HG03139 (cell line): ENCODE data around the gene TTYH2.

Experiments
- ATAC-seq: cut with Tn5 transposase; IDR thresholded peaks from one replicate; pipeline ENCODE4 v1.9.1; 2021; ENCODE audit not compliant: unreplicated experiment

Gene TTYH2

GRCh38 chr17:74234486-74234885 lies 21.1 kb downstream of the TTYH2 start:
- ATAC-seq, result no peak

GRCh38 chr17:74235040-74235581 lies 21.7 kb downstream of the TTYH2 start:
- no peak for ATAC-seq

DNA sequence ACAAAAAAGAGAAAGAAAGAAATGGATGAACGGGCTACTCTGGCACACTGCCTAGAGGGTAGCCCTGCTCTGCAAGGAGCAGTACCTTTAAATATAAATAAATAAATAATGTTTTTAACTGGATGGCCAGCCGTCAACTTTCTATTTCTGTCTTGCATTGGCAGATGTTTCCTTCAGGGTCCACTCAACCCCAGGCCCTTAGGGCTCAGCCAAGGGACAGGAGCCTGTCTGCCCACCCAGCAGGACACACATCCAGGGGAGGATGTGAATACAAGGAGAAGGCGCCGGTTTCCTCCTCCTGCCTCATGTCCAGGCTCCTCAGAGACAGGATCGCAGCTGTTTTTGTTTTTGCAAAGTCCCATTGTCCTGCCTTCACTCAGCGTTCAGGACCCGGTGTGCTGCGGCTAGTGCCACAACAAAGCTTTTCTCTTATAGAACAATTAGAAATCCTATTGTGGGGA lies 22.6 kb downstream of the TTYH2 start:
- ATAC-seq, result no peak

DNA sequence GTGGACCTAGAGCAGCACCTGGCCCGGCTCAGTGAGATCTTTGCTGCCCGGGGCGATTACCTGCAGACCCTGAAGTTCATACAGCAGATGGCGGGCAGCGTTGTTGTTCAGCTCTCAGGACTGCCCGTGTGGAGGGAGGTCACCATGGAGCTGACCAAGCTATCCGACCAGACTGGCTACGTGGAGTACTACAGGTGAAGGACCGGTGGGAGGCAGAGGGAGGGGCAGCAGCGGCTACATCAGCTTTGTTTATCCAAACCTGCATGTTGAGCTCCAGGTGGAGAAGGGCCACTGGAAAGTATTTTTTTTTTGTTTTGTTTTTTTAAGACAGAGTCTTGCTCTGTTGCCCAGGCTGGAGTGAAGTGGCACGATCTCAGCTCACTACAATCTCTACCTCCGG lies 23.9 kb downstream of the TTYH2 start:
- ATAC-seq, result no peak

DNA sequence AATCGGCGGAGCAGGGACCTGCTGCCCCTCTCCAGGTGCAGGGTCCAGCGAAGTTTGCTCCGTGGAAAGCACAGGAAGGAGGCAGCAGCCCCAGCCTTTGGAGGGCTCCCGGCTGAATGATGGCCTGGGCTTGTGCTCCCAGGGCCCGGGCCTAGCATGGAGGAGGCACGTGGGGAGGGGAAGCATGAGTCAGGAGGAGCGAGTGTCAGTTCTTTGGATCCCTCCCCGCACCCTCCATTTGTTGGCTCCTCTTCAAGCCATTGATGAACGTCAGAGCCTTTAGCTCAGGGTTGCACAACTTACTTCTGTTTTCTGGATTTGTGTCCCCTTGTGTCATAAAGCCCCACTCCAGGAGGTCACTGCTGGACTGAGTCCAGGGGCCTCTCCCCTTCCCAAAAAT lies 25.8 kb downstream of the TTYH2 start:
- ATAC-seq, result no peak

DNA sequence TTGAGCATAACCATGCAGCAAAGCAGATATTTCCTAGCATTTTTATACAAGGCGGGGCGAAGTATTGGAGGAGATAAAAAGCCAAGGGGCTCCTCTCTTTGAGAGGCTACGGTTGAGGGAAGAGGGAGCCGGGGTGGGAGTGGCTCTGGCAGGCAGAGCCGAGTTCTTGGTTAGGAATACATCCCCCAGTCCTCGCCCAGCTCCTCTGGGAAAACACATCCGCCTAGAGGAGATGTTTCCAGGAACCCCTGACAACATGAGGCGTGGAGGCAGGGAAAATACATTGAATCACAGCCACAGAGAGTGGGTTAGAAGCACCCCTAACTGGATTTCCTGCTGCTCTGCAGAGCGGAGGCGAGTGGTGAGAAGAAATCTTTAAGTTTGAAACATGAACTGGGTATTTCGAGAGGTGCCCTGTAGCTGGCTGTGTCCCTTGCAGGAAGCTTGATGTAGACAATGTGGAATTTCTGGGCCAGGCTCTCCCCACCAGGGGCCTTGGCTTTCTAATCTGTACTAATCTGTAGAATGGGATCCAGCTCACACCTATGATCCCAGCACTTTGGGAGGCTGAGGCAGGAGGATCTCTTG lies 27.3 kb downstream of the TTYH2 start:
- no peak for ATAC-seq

GRCh38 chr17:74241431-74241830 lies 28.1 kb downstream of the TTYH2 start:
- no peak for ATAC-seq

DNA sequence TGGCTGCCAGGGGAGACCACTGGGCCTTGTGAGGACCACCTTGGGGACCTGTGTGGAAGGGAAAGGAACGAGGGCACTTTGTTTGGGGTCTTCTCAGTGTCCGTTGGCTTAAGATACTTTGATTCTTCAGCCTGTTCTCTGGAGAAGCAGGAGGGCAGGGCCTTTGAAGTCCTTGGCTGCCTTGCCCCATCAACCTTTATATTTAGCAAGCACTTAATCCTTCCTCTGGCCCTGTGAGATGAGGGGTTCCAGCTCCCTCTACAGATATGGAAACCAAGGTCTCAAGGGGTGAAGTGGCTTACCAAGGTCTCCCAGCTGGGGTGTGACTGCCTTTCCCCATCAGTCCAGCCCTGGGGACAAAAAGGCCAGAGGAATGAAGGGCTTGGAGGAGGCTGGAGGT lies 28.5 kb downstream of the TTYH2 start:
- no peak for ATAC-seq

DNA sequence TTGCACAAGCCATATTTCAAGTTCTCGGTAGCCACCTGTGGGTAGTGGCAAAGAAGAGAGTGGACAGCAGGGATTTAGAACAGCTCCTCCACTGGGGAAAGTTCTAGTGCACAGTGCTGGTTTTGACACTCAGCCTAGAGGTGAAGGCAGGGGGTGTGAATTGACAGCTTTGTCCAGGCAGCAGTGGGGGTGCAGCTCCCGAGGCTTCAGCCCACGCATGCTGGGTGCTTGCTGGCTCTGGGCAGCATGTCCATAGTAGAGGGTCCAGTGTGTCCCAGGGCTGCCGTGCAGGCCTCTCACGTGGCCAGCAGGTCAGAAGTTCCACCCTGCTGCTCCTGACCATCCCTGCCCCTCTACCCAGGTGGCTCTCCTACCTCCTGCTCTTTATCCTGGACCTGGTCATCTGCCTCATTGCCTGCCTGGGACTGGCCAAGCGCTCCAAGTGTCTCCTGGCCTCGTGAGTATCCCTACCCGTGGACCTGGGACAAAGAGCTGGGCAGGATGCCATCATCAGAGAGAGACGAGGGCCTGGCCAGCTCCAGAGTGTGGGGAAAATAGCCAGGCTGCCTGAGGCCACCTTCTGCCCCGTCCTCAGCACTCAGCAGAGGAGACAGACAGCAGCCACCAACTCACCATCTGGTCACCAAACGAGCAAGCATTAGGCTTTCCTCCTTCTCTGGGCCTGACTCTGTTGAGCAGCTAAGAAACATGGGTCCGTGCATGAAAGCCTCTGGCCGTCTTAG lies 29.8 kb downstream of the TTYH2 start:
- no peak for ATAC-seq

DNA sequence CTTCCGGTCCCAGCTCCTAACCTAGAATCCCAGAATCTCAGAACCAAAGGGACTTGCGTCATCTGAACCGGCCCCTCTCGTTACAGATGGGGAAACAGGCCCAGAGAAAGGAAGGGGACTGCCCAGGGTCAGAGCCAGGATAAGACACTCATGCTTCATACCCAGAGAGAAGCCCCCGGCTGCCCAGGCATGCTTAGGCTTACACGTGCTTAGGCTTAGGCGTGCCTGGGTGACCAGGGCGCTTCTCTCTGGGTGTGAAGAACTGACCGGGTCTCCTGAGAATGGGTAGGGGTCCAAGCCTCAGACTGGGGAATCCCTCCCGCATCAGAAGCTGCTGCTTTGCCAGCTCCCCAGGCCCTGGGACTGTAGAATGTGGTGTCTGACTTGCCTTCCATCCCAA lies 30.8 kb downstream of the TTYH2 start:
- ATAC-seq, result no peak

DNA sequence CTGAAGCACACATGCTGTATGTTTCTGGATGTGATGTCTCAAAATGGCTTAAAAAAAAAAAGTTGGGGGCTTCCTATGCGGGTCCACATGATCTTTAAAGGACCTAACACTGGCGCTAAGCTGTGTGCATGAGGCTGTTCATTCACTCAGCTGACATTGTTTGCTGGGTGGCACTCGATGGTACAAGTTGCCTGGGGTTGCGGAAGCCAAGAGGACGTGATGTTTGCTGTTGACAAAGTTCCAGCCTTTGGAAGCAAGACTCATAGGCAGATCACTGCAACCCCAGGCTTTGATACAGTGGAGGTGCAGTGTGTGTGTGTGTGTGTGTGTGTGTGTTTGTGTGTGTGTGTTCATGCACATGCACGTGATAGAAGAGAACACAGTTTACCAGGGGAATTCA lies 31.2 kb downstream of the TTYH2 start:
- ATAC-seq, result no peak

DNA sequence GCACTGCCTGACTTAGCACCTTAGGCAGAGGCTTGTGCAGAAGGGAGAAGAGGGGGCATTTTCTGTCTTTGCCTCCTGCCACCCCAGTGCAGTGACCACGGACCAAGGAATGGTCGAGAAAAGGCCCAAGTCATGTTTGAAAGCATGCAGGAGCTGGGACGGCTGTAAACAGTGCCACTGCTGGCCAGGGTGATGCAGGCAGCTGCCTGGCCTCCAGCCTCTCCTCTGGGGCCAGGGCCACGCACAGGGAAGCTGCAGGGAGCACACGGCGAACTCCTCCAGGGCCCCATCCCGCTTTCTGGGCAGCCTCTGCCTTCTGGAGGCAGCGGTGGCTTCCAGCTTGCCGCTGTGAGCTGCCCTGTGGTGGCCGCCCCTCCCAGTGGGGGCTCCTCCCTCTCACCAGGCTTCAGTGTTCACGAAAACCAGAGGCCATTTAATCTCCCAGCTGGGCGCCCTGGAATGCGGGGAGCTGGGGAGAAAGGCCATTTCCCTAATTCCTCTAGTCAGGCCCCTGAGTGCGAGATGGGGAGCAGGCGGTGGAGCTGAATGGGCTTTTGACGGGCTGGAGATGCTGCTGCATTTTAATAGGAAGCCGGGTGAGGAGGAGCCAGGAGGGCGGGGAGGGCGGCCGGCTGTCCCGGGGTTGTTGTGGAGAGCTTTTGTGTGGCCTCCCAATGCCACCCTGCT lies 31.9 kb downstream of the TTYH2 start:
- ATAC-seq, result no peak

GRCh38 chr17:74245871-74246270 lies 32.5 kb downstream of the TTYH2 start:
- no peak for ATAC-seq

- no peak for ATAC-seq
These were observed 36.4 kb downstream of the TTYH2 start for GRCh38 chr17:74249590-74250270.

DNA sequence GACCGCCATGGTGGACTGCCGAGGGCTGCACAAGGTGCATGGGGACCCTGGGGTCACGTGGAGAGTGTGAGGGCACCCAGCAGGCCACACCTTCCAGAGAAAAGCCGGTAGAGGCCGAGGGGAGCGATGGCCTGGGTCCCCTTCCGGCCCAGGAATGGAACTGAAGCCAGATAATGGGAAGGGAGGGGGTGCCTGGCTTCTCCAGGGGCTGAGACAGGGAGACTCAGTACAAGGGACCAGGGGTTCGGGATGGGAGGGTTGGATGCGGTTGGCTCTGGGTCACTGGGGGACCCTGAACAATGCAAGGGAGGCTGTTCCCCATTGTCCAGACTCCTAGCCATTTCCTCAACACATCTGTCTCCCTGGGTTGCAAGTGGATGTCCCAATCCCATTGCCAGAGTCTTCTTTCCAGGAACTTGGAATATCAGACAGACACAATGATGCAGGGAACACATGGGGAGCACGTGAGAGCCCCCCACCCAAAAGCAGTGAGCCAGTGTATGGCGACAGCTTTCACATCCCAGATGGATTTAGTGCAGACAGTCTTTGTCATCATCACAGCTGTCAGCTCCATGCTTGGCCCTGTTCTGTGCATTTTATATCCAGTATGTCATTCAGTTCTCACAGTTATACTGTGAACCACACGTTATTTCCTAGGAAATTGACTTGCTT lies 37.1 kb downstream of the TTYH2 start:
- no peak for ATAC-seq

DNA sequence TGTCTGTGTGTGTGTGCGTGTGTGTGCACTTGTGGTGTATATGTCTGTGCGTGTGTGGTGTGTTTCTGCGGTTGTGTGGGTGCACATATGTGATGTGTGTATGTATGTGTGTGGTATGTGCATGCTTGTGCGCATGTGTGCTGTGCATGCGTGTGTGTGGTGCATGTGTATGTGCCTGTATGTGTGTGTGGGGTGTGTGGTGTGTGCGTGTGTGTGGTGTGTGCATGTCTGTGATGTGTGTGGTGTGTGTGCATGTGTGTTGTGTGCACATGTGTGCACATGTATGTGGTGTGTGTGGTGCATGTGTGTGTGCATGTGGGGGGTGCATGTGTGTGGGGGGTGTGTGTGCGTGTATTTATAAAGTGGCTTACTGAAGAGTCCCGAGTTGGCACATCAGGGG lies 37.7 kb downstream of the TTYH2 start:
- ATAC-seq, result no peak

DNA sequence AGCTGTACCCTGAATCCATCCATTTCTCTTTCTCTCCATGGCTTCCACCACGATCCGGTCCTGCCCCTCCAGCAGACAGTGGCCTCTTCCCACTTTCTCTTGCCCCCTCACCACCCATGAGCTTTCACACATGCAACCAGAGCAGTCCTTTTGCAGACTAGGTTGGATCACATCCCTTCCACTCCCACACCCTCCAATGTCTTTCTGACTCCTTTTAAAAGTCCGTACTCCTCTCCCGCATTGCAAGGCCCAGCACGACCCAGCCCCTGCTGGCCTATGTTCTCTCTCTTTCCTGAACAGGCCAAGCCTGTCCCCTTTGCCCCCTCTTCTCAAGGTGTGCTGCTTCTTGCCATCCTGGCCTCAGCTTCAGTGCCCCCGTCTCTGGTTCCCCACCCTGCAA lies 38.2 kb downstream of the TTYH2 start:
- ATAC-seq, result no peak

DNA sequence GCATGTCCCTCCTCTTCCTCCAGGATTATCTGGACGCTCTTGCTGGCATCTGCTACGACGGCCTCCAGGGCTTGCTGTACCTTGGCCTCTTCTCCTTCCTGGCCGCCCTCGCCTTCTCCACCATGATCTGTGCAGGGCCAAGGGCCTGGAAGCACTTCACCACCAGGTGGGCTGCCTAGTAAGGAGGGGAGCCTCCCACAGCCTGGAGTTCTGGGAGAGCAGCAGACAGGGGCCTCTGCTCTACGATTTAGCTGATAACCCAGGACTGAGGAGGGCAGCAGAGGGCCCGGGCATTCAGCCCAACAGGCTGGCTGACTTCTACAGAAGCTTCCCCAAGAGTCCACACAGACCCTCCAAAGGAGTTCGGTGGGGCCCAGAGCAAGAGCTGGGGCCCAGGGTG lies 38.8 kb downstream of the TTYH2 start:
- ATAC-seq, result no peak

- no peak for ATAC-seq
These were observed 39.7 kb downstream of the TTYH2 start for GRCh38 chr17:74253036-74253435.

GRCh38 chr17:74257311-74257710 lies 43.9 kb downstream of the TTYH2 start:
- no peak for ATAC-seq
